Suprapubic skin (tissue), 4 donors: Measurements from ENCODE around the gene RGP1. TPM values are rescaled to one million over a fixed set of nuclear protein-coding genes. Genes with fewer than 3 reads are reported as not detected.

ENCODE experiments used
- DNase-seq, 2 donors: peaks; one replicate each; pipeline ENCODE4 v3.0.0-alpha.2; 2019; ENCODE audit warnings: low spot score in 2 of 2
- H3K27ac ChIP-seq: fragments of 200-600 bp; sonication (generic); one replicate; pipeline ENCODE4 v1.5.1; 2019
- H3K27me3 ChIP-seq: fragments of 200-600 bp; sonication (generic); one replicate; pipeline ENCODE4 v1.5.1; 2019
- H3K36me3 ChIP-seq: fragments of 200-600 bp; sonication (generic); one replicate; pipeline ENCODE4 v1.5.1; 2019
- H3K4me1 ChIP-seq: fragments of 200-600 bp; sonication (generic); one replicate; pipeline ENCODE4 v1.5.1; 2019
- H3K4me3 ChIP-seq: fragments of 200-600 bp; sonication (generic); one replicate; pipeline ENCODE4 v1.5.1; 2019; ENCODE audit warnings: mild to moderate bottlenecking
- H3K9me3 ChIP-seq: fragments of 200-600 bp; sonication (generic); one replicate; pipeline ENCODE4 v1.5.1; 2019
- CTCF ChIP-seq, 2 donors: fragments of 200-600 bp in 1 of 2; fragments of 450-650 bp in 1 of 2; sonication (generic) in 1 of 2; IDR thresholded peaks; one replicate each; pipeline ENCODE4 v1.5.1; 2016 to 2019; ENCODE audit warnings: antibody characterized with exemption in 2 of 2, mild to moderate bottlenecking in 1 of 2, moderate library complexity in 1 of 2
- EP300 ChIP-seq: sonication (generic); formaldehyde crosslinking; IDR thresholded peaks from one replicate; pipeline ENCODE4 v1.6.1; 2017; ENCODE audit warnings: antibody characterized with exemption
- POLR2A ChIP-seq, 2 donors: fragments of 450-650 bp; IDR thresholded peaks; one replicate each; pipeline ENCODE4 v1.6.1; 2017; ENCODE audit warnings: antibody characterized with exemption in 2 of 2, mild to moderate bottlenecking in 2 of 2, moderate library complexity in 2 of 2
- POLR2AphosphoS5 ChIP-seq, 3 donors: sonication (generic); formaldehyde crosslinking; IDR thresholded peaks; one replicate each; pipeline ENCODE4 v1.6.1; 2017; ENCODE audit warnings: antibody characterized with exemption in 3 of 3
- WGBS: methylation state at CpG from one replicate; pipeline ENCODE4 v1.1.5; 2018; 5-methylcytosine and 5-hydroxymethylcytosine counted together
- total RNA-seq, 4 donors: library from RNA; depleted of rRNA; stranded (reverse); fragments of >200 nt; gene quantifications; one replicate each; pipeline ENCODE4 v1.1.0, GENCODE V29; 2016

RGP1 gene
- total RNA-seq, 4 donors from 2014 or later: 20.2 to 34.7 (median 27.7) TPM

GRCh38 chr9:35754264-35754663, 5.2 kb downstream of the RGP1 start, which contains the start of gene MSMP:
TSS of gene MSMP (minus strand) at chr9:35754276. CDS start at chr9:35754129, 147 bp downstream.
- 67% methylated on average over 3 of the region's 3 CpGs for WGBS
- Histone ChIP-seq H3K27ac (no peak within 1 kb of the TSS), H3K27me3 (no peaks in the 10 kb centered on the region), H3K9me3 (no peaks in the 10 kb centered on the region), H3K36me3 (peaks cover 45% of the 10 kb centered on the region), H3K4me1 (peaks cover 42% of the 10 kb centered on the region), H3K4me3 (no peak within 1 kb of the TSS)
- no peak for TF ChIP-seq EP300
- TF ChIP-seq CTCF (IDR thresholded peaks at IDR 0.05): no peak
- TF ChIP-seq POLR2A (IDR thresholded peaks at IDR 0.05): no peak
- TF ChIP-seq POLR2AphosphoS5 (IDR thresholded peaks at IDR 0.05): no peak
- DNase-seq: no peak

- no peak for TF ChIP-seq CTCF (IDR thresholded peaks at IDR 0.05)
- no peak for TF ChIP-seq EP300
- TF ChIP-seq POLR2A (IDR thresholded peaks at IDR 0.05): no peak
- no peak for TF ChIP-seq POLR2AphosphoS5 (IDR thresholded peaks at IDR 0.05)
- Histone ChIP-seq H3K4me1 (peaks cover 36% of the 10 kb centered on the region), H3K4me3 (no peak overlapping the region), H3K27me3 (no peaks in the 10 kb centered on the region), H3K36me3 (peaks cover 45% of the 10 kb centered on the region), H3K27ac (no peak overlapping the region), H3K9me3 (no peaks in the 10 kb centered on the region)
- 93% methylated on average over 4 of the region's 4 CpGs for WGBS
- DNase-seq: peak in 1 of 2 donors; percentile 4
Measured at GRCh38 chr9:35755071-35755470, 6.0 kb downstream of the RGP1 start.

- DNase-seq: peak; percentile 77 to 79
- WGBS: 39% methylated on average over 17 of the region's 48 CpGs
- Histone ChIP-seq H3K9me3 (no peaks in the 10 kb centered on the region), H3K4me3 (peak overlapping the region; percentile 48), H3K36me3 (peaks cover 36% of the 10 kb centered on the region), H3K4me1 (peaks cover 32% of the 10 kb centered on the region), H3K27ac (peak overlapping the region; percentile 70), H3K27me3 (no peaks in the 10 kb centered on the region)
- TF ChIP-seq POLR2A (IDR thresholded peaks at IDR 0.05): no peak
- TF ChIP-seq CTCF (IDR thresholded peaks at IDR 0.05): peak; percentile 12 to 55
Measured at GRCh38 chr9:35756275-35757225, 7.5 kb downstream of the RGP1 start.

GRCh38 chr9:35757226-35757891, 8.3 kb downstream of the RGP1 start:
- WGBS: 3% methylated on average over 18 of the region's 20 CpGs
- no peak for TF ChIP-seq CTCF (IDR thresholded peaks at IDR 0.05)
- TF ChIP-seq POLR2AphosphoS5 (IDR thresholded peaks at IDR 0.05): no peak
- TF ChIP-seq POLR2A (IDR thresholded peaks at IDR 0.05): no peak
- TF ChIP-seq EP300: no peak
- peaks cover 32% of the 10 kb centered on the region for H3K4me1 ChIP-seq
- DNase-seq: peak in 1 of 2 donors; percentile 77
- H3K27ac ChIP-seq: peak overlapping the region; percentile 70
- H3K27me3 ChIP-seq: no peaks in the 10 kb centered on the region
- peak overlapping the region; percentile 48 for H3K4me3 ChIP-seq
- H3K9me3 ChIP-seq: no peaks in the 10 kb centered on the region
- peaks cover 28% of the 10 kb centered on the region for H3K36me3 ChIP-seq

GRCh38 chr9:35757892-35758275, 8.8 kb downstream of the RGP1 start:
- peak overlapping the region; percentile 41 for H3K27ac ChIP-seq
- no peak for TF ChIP-seq POLR2A (IDR thresholded peaks at IDR 0.05)
- TF ChIP-seq EP300: no peak
- TF ChIP-seq CTCF (IDR thresholded peaks at IDR 0.05): no peak
- TF ChIP-seq POLR2AphosphoS5 (IDR thresholded peaks at IDR 0.05): no peak
- no peak for DNase-seq
- H3K4me3 ChIP-seq: peak overlapping the region; percentile 48
- H3K4me1 ChIP-seq: peaks cover 32% of the 10 kb centered on the region
- H3K9me3 ChIP-seq: no peaks in the 10 kb centered on the region
- H3K36me3 ChIP-seq: peaks cover 22% of the 10 kb centered on the region
- H3K27me3 ChIP-seq: no peaks in the 10 kb centered on the region
